HL-60 (cell line): ENCODE measurements around the gene DNAJC6.

ENCODE experiments used
- DNase-seq, 2 experiments: peaks; one replicate each; pipeline ENCODE4 v3.0.0-alpha.2; 2010 to 2020; ENCODE audit warnings: low read depth in 1 of 2, low spot score in 1 of 2
- H3K27ac ChIP-seq: fragments of 250-450 bp; sonication (Bioruptor Pico); replicated peaks from 2 replicates; pipeline ENCODE4 v1.5.1; 2020; ENCODE audit warnings: mild to moderate bottlenecking, moderate library complexity
- H3K27me3 ChIP-seq: fragments of 250-450 bp; sonication (Bioruptor Pico); 2 replicates; pipeline ENCODE4 v1.5.1; 2021; ENCODE audit warnings: mild to moderate bottlenecking, moderate library complexity; ENCODE audit not compliant: insufficient read depth, poor library complexity, severe bottlenecking
- H3K4me3 ChIP-seq: replicated peaks from 2 replicates; pipeline ENCODE4 v1.5.1; 2011; ENCODE audit warnings: mild to moderate bottlenecking, control low read depth, low read length; ENCODE audit not compliant: insufficient read depth
- CTCF ChIP-seq: IDR thresholded peaks from one replicate; pipeline ENCODE4 v1.5.1; 2011; ENCODE audit warnings: low read length, control low read depth, inconsistent platforms; ENCODE audit not compliant: insufficient read depth
- GABPA ChIP-seq: IDR thresholded peaks from 2 replicates; pipeline ENCODE4 v1.6.1; 2012; ENCODE audit warnings: low read depth
- POLR2AphosphoS5 ChIP-seq: IDR thresholded peaks from 2 replicates; pipeline ENCODE4 v1.6.1; 2012; ENCODE audit warnings: low read depth
- REST ChIP-seq: IDR thresholded peaks from 2 replicates; pipeline ENCODE4 v1.6.1; 2012; ENCODE audit warnings: low read depth; ENCODE audit not compliant: insufficient replicate concordance
- SPI1 ChIP-seq: IDR thresholded peaks from 2 replicates; pipeline ENCODE4 v1.6.1; 2012; ENCODE audit warnings: low read depth, mild to moderate bottlenecking, borderline replicate concordance

Gene DNAJC6

GRCh38 chr1:65437616-65438015, 128.3 kb downstream of the DNAJC6 start:
- no peak for DNase-seq
- Histone ChIP-seq H3K4me3 (no peak overlapping the region), H3K27me3 (no peaks in the 10 kb centered on the region), H3K27ac (no peak overlapping the region)
- TF ChIP-seq GABPA (no peak), POLR2AphosphoS5 (no peak), CTCF (no peak), REST (no peak), SPI1 (no peak)

GRCh38 chr1:65440322-65440900, 131.1 kb downstream of the DNAJC6 start:
- TF ChIP-seq POLR2AphosphoS5 (no peak), GABPA (no peak), CTCF (no peak), REST (no peak), SPI1 (no peak)
- Histone ChIP-seq H3K27me3 (no peaks in the 10 kb centered on the region), H3K27ac (no peak overlapping the region), H3K4me3 (no peak overlapping the region)
- no peak for DNase-seq

- no peaks in the 10 kb centered on the region for H3K27me3 ChIP-seq
- TF ChIP-seq GABPA (no peak), SPI1 (no peak), CTCF (no peak), REST (no peak), POLR2AphosphoS5 (no peak)
- H3K4me3 ChIP-seq = no peak overlapping the region
- no peak overlapping the region for H3K27ac ChIP-seq
- DNase-seq = no peak
Observed at GRCh38 chr1:65440915-65441314, 131.6 kb downstream of the DNAJC6 start.
